BJ (cell line): ENCODE results near the gene TTC39B. TPM values are rescaled to one million over a fixed set of nuclear protein-coding genes. Genes with fewer than 3 reads are reported as not detected.

Source experiments
- CTCF ChIA-PET: fragments of 350-600 bp; formaldehyde crosslinking; extraction: SDS; loops from one replicate; lab custom pipeline; 2021; ENCODE audit warnings: antibody characterized with exemption, inconsistent platforms; lab: Yijun Ruan, JAX
- POLR2A ChIA-PET: fragments of 300-600 bp; sonication (Branson Sonifier 250); formaldehyde crosslinking; extraction: SDS; loops from one replicate; lab custom pipeline; 2021; ENCODE audit warnings: antibody characterized with exemption; lab: Charles Lee
- DNase-seq: peaks from one replicate; pipeline ENCODE4 v3.0.0-alpha.2; 2011; ENCODE audit warnings: low read depth
- H3K27me3 ChIP-seq: 2 replicates; pipeline ENCODE4 v1.6.0; 2011; ENCODE audit warnings: low read length; ENCODE audit not compliant: control insufficient read depth, insufficient read depth
- H3K36me3 ChIP-seq: 2 replicates; pipeline ENCODE4 v1.5.1; 2011; ENCODE audit warnings: low read length; ENCODE audit not compliant: control insufficient read depth, insufficient read depth
- H3K4me3 ChIP-seq: 2 replicates; pipeline ENCODE4 v1.5.1; 2011; ENCODE audit warnings: low read depth, mild to moderate bottlenecking, control low read depth, low read length
- polyA plus RNA-seq: library from polyadenylated mRNA; depleted of rRNA; stranded (reverse); fragments of >200 nt; gene quantifications from 2 replicates; pipeline ENCODE4 v1.2.3, GENCODE V29; 2011
- TF ChIP-seq, protein P1 (sequence below): IDR thresholded peaks from 2 replicates; pipeline ENCODE4 v1.5.1; 2011; ENCODE audit warnings: low read depth, mild to moderate bottlenecking, control low read depth, inconsistent platforms, low read length, moderate library complexity; ENCODE audit not compliant: insufficient read depth

TTC39B gene
- polyA plus RNA-seq, 1 experiment, result 5.1 TPM

GRCh38 chr9:15211815-15212495 lies 95.1 kb downstream of the TTC39B start:
- TF ChIP-seq, protein P1, sequence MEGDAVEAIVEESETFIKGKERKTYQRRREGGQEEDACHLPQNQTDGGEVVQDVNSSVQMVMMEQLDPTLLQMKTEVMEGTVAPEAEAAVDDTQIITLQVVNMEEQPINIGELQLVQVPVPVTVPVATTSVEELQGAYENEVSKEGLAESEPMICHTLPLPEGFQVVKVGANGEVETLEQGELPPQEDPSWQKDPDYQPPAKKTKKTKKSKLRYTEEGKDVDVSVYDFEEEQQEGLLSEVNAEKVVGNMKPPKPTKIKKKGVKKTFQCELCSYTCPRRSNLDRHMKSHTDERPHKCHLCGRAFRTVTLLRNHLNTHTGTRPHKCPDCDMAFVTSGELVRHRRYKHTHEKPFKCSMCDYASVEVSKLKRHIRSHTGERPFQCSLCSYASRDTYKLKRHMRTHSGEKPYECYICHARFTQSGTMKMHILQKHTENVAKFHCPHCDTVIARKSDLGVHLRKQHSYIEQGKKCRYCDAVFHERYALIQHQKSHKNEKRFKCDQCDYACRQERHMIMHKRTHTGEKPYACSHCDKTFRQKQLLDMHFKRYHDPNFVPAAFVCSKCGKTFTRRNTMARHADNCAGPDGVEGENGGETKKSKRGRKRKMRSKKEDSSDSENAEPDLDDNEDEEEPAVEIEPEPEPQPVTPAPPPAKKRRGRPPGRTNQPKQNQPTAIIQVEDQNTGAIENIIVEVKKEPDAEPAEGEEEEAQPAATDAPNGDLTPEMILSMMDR, result no peak
- Histone ChIP-seq H3K27me3 (no peaks in the 10 kb centered on the region), H3K36me3 (no peaks in the 10 kb centered on the region), H3K4me3 (no peak overlapping the region)
- ChIA-PET CTCF (interaction anchor here (0.6 to 2.3 kb wide), 17 partner anchors 9 to 801 kb away, joined by 3 to 23 read pairs (median 4); no protein-coding TSS in a partner anchor), POLR2A (interaction anchor here (0.6 kb wide), 1 partner anchor 10 kb away, joined by 12 read pairs; no protein-coding TSS in a partner anchor)
- no peak for DNase-seq

DNA sequence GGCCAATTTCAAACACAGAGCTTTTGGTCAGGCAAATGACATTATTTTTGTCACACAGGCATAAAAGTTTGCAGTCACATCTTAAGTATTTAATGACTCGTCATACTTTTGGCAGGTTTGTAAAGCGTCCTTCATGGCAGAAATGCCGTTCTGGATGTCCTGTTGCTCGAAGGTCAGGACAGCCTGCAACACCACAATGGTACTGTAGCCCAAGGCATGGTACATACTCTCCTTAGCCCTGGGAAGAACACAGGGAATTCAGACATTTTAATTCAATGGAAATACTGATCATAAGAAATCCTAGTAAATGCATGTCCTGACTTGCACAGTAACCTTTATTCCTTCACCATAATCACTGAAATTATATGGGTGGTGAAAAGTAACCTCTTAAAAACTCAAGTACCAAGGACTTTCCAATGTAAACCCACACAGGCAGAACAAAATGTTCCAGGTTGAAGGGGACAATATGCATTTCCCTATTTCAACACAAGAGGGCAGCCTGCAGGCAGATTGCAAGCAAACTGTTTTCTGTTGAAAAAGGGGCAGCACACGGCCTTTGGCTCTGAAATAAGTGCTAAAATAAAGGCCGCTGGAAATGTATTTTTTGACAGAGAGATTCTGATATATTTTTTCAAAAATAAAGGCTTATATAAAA lies 95.7 kb downstream of the TTC39B start:
- H3K4me3 ChIP-seq, result no peak overlapping the region
- CTCF ChIA-PET, result interaction anchor here (0.7 to 4.0 kb wide), 17 partner anchors 9 to 404 kb away, joined by 3 to 23 read pairs (median 4); no protein-coding TSS in a partner anchor
- no peaks in the 10 kb centered on the region for H3K36me3 ChIP-seq
- peak; percentile 14 for DNase-seq
- TF ChIP-seq, protein P1, result peak; percentile 89
- H3K27me3 ChIP-seq, result no peaks in the 10 kb centered on the region
- POLR2A ChIA-PET, result no interaction called here

- Histone ChIP-seq H3K36me3 (no peaks in the 10 kb centered on the region), H3K27me3 (no peaks in the 10 kb centered on the region), H3K4me3 (no peak overlapping the region)
- ChIA-PET POLR2A (no interaction called here), CTCF (interaction anchor here (4.0 kb wide), 1 partner anchor 209 kb away, joined by 21 read pairs; no protein-coding TSS in a partner anchor)
- DNase-seq, result no peak
- TF ChIP-seq, protein P1, result no peak
Measured at GRCh38 chr9:15206903-15207696, 99.9 kb downstream of the TTC39B start.

GRCh38 chr9:15205632-15206420 lies 101.2 kb downstream of the TTC39B start:
- DNase-seq, result no peak
- Histone ChIP-seq H3K36me3 (no peaks in the 10 kb centered on the region), H3K4me3 (no peak overlapping the region), H3K27me3 (no peaks in the 10 kb centered on the region)
- TF ChIP-seq, protein P1, result no peak
- ChIA-PET CTCF (interaction anchor here (0.9 to 1.3 kb wide), 2 partner anchors 27 to 211 kb away, joined by 4 read pairs; no protein-coding TSS in a partner anchor), POLR2A (no interaction called here)
